Measurements from ENCODE around the gene MAGI1.

Gene MAGI1

GRCh38 chr3:65502526-65502925 lies 536.2 kb downstream of the MAGI1 start:
- Histone ChIP-seq H3K9me2 (replicated peaks; ENCODE audit: insufficient read depth, low read length) (no peaks in the 10 kb centered on the region; the same call in 1 of the 2 replicates), H3K9ac (ENCODE audit: low read length) (no peak overlapping the region), H3K27ac (ENCODE audit: low read depth, low read length) (no peak overlapping the region), H3K9me3 (ENCODE audit: insufficient read depth, low read length) (no peaks in the 10 kb centered on the region), H2AFZ (ENCODE audit: low read depth, low read length, severe bottlenecking) (no peak overlapping the region), H3F3A (ENCODE audit: insufficient read depth) (no peaks in the 10 kb centered on the region), H4K20me1 (ENCODE audit: low read depth, low read length) (no peaks in the 10 kb centered on the region), H3K79me2 (ENCODE audit: insufficient read depth, low read length) (no peaks in the 10 kb centered on the region), H3K36me3 (ENCODE audit: low read length) (no peaks in the 10 kb centered on the region), H3K27me3 (ENCODE audit: low read length) (no peaks in the 10 kb centered on the region), H3K4me3 (ENCODE audit: insufficient read depth, low read length, poor library complexity, severe bottlenecking) (no peak overlapping the region), H3K4me2 (ENCODE audit: low read depth, low read length, poor library complexity, severe bottlenecking) (no peak overlapping the region)
- TF ChIP-seq EZH2phosphoT487 (conservative IDR thresholded peaks at IDR 0.05; ENCODE audit: low read length) = no peak

DNA sequence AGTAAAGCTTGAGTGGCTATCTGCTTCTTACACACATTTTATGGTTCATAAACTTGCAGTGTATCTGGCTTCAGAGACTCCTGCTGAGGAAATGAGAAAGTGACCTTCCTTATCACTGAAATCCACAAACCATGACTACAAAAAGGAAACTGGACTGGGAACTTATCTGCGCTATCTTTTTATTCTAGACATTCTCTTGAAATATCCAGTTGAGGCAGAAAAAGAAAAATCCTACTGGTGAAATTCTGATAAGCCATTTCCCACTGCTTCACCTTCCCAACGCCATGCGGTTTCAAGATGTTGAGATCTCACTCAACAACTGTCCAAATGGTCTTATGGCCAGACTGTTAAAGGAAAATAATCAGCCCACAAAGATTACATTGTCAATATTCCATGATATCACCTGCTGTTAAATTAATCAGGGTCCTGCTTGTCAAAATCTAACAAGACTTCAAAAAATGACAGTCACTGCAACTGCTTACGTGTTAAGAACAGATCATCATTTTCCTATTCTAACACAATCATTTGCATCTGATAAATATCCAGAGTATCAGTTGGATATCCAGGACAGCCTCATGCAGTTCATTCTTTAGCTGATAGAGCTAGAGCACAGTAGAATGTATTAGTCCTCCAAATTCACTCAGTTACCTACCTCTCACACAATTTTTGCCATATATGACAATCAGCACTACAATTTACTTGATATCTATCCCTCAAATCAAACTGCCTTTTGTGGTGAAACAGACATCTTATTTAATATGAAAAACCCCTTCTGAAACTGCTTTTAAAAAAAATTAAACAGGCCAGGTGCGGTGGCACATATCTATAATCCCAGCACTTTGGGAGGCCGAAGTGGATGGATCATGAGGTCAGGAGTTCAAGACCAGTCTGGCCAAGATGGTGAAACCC lies 538.1 kb downstream of the MAGI1 start:
- no peak overlapping the region for H3K4me3 ChIP-seq (ENCODE audit: insufficient read depth, low read length, poor library complexity, severe bottlenecking)
- H3K9me2 ChIP-seq (replicated peaks; ENCODE audit: insufficient read depth, low read length) = no peaks in the 10 kb centered on the region; the same call in 1 of the 2 replicates
- H3K9ac ChIP-seq (ENCODE audit: low read length) = no peak overlapping the region
- no peaks in the 10 kb centered on the region for H3K9me3 ChIP-seq (ENCODE audit: insufficient read depth, low read length)
- H3K27me3 ChIP-seq (ENCODE audit: low read length) = no peaks in the 10 kb centered on the region
- no peak overlapping the region for H3K4me2 ChIP-seq (ENCODE audit: low read depth, low read length, poor library complexity, severe bottlenecking)
- no peak for TF ChIP-seq EZH2phosphoT487 (conservative IDR thresholded peaks at IDR 0.05; ENCODE audit: low read length)
- TF ChIP-seq, protein P1, sequence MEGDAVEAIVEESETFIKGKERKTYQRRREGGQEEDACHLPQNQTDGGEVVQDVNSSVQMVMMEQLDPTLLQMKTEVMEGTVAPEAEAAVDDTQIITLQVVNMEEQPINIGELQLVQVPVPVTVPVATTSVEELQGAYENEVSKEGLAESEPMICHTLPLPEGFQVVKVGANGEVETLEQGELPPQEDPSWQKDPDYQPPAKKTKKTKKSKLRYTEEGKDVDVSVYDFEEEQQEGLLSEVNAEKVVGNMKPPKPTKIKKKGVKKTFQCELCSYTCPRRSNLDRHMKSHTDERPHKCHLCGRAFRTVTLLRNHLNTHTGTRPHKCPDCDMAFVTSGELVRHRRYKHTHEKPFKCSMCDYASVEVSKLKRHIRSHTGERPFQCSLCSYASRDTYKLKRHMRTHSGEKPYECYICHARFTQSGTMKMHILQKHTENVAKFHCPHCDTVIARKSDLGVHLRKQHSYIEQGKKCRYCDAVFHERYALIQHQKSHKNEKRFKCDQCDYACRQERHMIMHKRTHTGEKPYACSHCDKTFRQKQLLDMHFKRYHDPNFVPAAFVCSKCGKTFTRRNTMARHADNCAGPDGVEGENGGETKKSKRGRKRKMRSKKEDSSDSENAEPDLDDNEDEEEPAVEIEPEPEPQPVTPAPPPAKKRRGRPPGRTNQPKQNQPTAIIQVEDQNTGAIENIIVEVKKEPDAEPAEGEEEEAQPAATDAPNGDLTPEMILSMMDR (IDR thresholded peaks at IDR 0.05; ENCODE audit: insufficient read depth, low read length, poor library complexity, severe bottlenecking) = no peak
- no peaks in the 10 kb centered on the region for H4K20me1 ChIP-seq (ENCODE audit: low read depth, low read length)
- no peaks in the 10 kb centered on the region for H3K79me2 ChIP-seq (ENCODE audit: insufficient read depth, low read length)
- H2AFZ ChIP-seq (ENCODE audit: low read depth, low read length, severe bottlenecking) = no peak overlapping the region
- no peaks in the 10 kb centered on the region for H3F3A ChIP-seq (ENCODE audit: insufficient read depth)
- H3K27ac ChIP-seq (ENCODE audit: low read depth, low read length) = no peak overlapping the region
- H3K36me3 ChIP-seq (ENCODE audit: low read length) = no peaks in the 10 kb centered on the region

DNA sequence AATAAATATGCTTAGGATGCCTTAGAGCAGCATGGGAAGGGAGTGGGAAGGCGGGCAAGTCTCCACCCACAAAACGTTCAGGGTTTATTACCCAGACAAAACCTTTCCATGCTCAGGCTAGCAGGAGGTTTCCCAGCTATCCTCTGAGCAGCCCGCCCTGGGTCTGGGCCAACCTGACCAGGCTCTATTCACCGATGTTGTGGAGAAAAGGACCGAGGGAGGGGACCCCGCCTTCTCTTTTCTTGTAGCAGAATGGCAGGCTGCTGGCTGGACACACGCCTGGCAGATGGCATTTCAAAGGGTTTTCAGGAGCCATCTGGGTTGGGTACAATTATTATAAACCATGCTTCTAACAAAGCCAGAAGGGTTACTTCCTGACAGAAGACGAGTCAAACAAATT lies 540.9 kb downstream of the MAGI1 start:
- Histone ChIP-seq H3K36me3 (ENCODE audit: low read length) (no peaks in the 10 kb centered on the region), H3K4me2 (ENCODE audit: low read depth, low read length, poor library complexity, severe bottlenecking) (no peak overlapping the region), H2AFZ (ENCODE audit: low read depth, low read length, severe bottlenecking) (no peak overlapping the region), H3K9me2 (replicated peaks; ENCODE audit: insufficient read depth, low read length) (no peaks in the 10 kb centered on the region), H4K20me1 (ENCODE audit: low read depth, low read length) (no peaks in the 10 kb centered on the region), H3K9ac (ENCODE audit: low read length) (no peak overlapping the region), H3K27me3 (ENCODE audit: low read length) (no peaks in the 10 kb centered on the region), H3F3A (ENCODE audit: insufficient read depth) (no peaks in the 10 kb centered on the region), H3K79me2 (ENCODE audit: insufficient read depth, low read length) (no peaks in the 10 kb centered on the region), H3K27ac (ENCODE audit: low read depth, low read length) (no peak overlapping the region), H3K4me3 (ENCODE audit: insufficient read depth, low read length, poor library complexity, severe bottlenecking) (no peak overlapping the region), H3K9me3 (ENCODE audit: insufficient read depth, low read length) (no peaks in the 10 kb centered on the region)
- TF ChIP-seq, protein P1 (IDR thresholded peaks at IDR 0.05; ENCODE audit: insufficient read depth, low read length, poor library complexity, severe bottlenecking) = no peak
- no peak for TF ChIP-seq EZH2phosphoT487 (conservative IDR thresholded peaks at IDR 0.05; ENCODE audit: low read length)

DNA sequence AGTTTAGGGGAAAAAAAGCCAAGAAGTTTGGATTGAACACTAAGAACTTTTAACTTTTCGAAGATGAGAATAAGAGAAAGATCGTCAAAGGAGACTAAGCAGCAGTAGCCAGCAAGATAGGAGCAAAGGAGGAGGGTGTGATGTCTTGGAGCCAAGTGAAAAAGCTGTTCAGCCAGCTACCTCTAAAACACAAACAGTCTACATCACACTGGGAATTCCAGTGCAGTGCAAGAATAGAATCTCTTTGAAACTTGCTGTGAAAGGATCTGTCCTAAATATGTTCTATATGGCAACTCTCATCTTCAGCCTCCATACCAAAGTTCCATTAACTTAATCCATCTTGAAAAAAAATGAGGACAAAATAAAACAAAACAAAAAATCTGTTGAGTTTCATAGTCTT lies 541.5 kb downstream of the MAGI1 start:
- no peaks in the 10 kb centered on the region for H3F3A ChIP-seq (ENCODE audit: insufficient read depth)
- no peaks in the 10 kb centered on the region for H3K27me3 ChIP-seq (ENCODE audit: low read length)
- no peak overlapping the region for H3K4me3 ChIP-seq (ENCODE audit: insufficient read depth, low read length, poor library complexity, severe bottlenecking)
- no peaks in the 10 kb centered on the region for H4K20me1 ChIP-seq (ENCODE audit: low read depth, low read length)
- no peaks in the 10 kb centered on the region for H3K79me2 ChIP-seq (ENCODE audit: insufficient read depth, low read length)
- no peak overlapping the region for H2AFZ ChIP-seq (ENCODE audit: low read depth, low read length, severe bottlenecking)
- no peak overlapping the region for H3K4me2 ChIP-seq (ENCODE audit: low read depth, low read length, poor library complexity, severe bottlenecking)
- H3K9me3 ChIP-seq (ENCODE audit: insufficient read depth, low read length) = no peaks in the 10 kb centered on the region
- no peak overlapping the region for H3K9ac ChIP-seq (ENCODE audit: low read length)
- H3K36me3 ChIP-seq (ENCODE audit: low read length) = no peaks in the 10 kb centered on the region
- H3K9me2 ChIP-seq (replicated peaks; ENCODE audit: insufficient read depth, low read length) = no peaks in the 10 kb centered on the region
- TF ChIP-seq EZH2phosphoT487 (conservative IDR thresholded peaks at IDR 0.05; ENCODE audit: low read length) = no peak
- TF ChIP-seq, protein P1 (IDR thresholded peaks at IDR 0.05; ENCODE audit: insufficient read depth, low read length, poor library complexity, severe bottlenecking) = no peak
- no peak overlapping the region for H3K27ac ChIP-seq (ENCODE audit: low read depth, low read length)
